ENCODE measurements around the gene NBEA. TPM values are rescaled to one million over a fixed set of nuclear protein-coding genes. Genes with fewer than 3 reads are reported as not detected.

Gene NBEA
- total RNA-seq, 3 donors from 2014 or later, result 3.5 to 27.2 (median 5.2) TPM

- Histone ChIP-seq H3K9me3 (no peaks in the 10 kb centered on the region), H3K4me3 (peak overlapping the region; percentile 67), H3K4me1 (ENCODE audit: low read depth) (no peaks in the 10 kb centered on the region), H3K36me3 (ENCODE audit: low read depth) (no peaks in the 10 kb centered on the region)
- no peak for TF ChIP-seq CTCF (IDR thresholded peaks at IDR 0.05)
- DNase-seq (peak; percentile 27 to 50 (median 50)), ATAC-seq (peak; percentile 48)
- intact Hi-C loops (cut with DNase I, micrococcal nuclease), result no loop called here
These were observed 814 bp downstream of the NBEA start for GRCh38 chr13:34942732-34943435.

GRCh38 chr13:34943436-34944273 is 1.6 kb downstream of the NBEA start:
- H3K4me3 ChIP-seq, result no peak overlapping the region
- H3K4me1 ChIP-seq (ENCODE audit: low read depth), result no peaks in the 10 kb centered on the region
- intact Hi-C loops (cut with DNase I, micrococcal nuclease), result no loop called here
- DNase-seq (no peak), ATAC-seq (no peak)
- TF ChIP-seq CTCF (IDR thresholded peaks at IDR 0.05), result no peak
- H3K36me3 ChIP-seq (ENCODE audit: low read depth), result no peaks in the 10 kb centered on the region
- H3K9me3 ChIP-seq, result no peaks in the 10 kb centered on the region

- Histone ChIP-seq H3K4me1 (ENCODE audit: low read depth) (no peaks in the 10 kb centered on the region), H3K36me3 (ENCODE audit: low read depth) (no peaks in the 10 kb centered on the region), H3K4me3 (no peak overlapping the region), H3K9me3 (no peaks in the 10 kb centered on the region)
- intact Hi-C loops (cut with DNase I, micrococcal nuclease), result no loop called here
- DNase-seq (no peak), ATAC-seq (no peak)
- TF ChIP-seq CTCF (IDR thresholded peaks at IDR 0.05), result no peak
These were observed 2.2 kb downstream of the NBEA start for GRCh38 chr13:34944274-34944634.

- no peak overlapping the region for H3K4me3 ChIP-seq
- no peaks in the 10 kb centered on the region for H3K36me3 ChIP-seq (ENCODE audit: low read depth)
- ATAC-seq (no peak), DNase-seq (no peak)
- TF ChIP-seq CTCF (IDR thresholded peaks at IDR 0.05), result no peak
- no peaks in the 10 kb centered on the region for H3K9me3 ChIP-seq
- intact Hi-C loops (cut with DNase I, micrococcal nuclease), result no loop called here
- no peaks in the 10 kb centered on the region for H3K4me1 ChIP-seq (ENCODE audit: low read depth)
These were observed 2.7 kb downstream of the NBEA start for GRCh38 chr13:34944751-34945150.

- intact Hi-C loops (cut with DNase I, micrococcal nuclease), result no loop called here
- DNase-seq (no peak), ATAC-seq (no peak)
- Histone ChIP-seq H3K4me1 (ENCODE audit: low read depth) (no peaks in the 10 kb centered on the region), H3K9me3 (peaks cover 5% of the 10 kb centered on the region), H3K36me3 (ENCODE audit: low read depth) (no peaks in the 10 kb centered on the region), H3K4me3 (no peak overlapping the region)
- no peak for TF ChIP-seq CTCF (IDR thresholded peaks at IDR 0.05)
These were observed 9.5 kb downstream of the NBEA start for GRCh38 chr13:34951528-34951927.
